GM23338 (cell line): Measurements from ENCODE around the gene MTMR8.

Experiments
- EZH2 ChIP-seq: fragments of 200-600 bp; sonication (generic); IDR thresholded peaks from one replicate; pipeline ENCODE4 v1.8.0; 2017; ENCODE audit warnings: antibody characterized with exemption, mild to moderate bottlenecking, low read depth; ENCODE audit not compliant: unreplicated experiment
- TF ChIP-seq, protein P1 (sequence below), 2 experiments: fragments of 200-600 bp in 1 of 2; sonication (generic) in 1 of 2; conservative IDR thresholded peaks; 2 replicates each; pipeline versions ENCODE4 v1.5.1 to v1.6.1; 2016 to 2017; ENCODE audit warnings: antibody characterized with exemption in 2 of 2, low read depth in 2 of 2, mild to moderate bottlenecking in 2 of 2, moderate library complexity in 1 of 2

DNA sequence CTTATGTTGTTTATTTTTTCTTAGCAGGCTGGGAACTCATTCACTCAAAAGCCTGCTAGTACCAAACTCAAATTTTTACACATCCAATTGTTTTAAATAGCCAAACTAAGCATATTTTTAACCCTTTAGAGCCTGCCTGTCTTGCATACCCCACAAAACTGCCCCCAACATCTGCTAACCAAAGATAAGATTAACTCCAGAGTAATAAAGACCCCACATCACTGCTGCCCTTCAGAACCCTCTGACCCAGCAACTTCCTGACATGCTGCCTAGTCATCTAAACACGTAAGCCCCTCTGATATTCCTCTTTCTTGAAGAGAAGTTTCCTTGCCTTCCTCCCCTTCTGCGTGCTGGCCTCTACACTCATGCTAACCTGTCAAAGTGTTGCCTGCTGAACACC lies 104.1 kb downstream of the MTMR8 start:
- TF ChIP-seq, protein P1, sequence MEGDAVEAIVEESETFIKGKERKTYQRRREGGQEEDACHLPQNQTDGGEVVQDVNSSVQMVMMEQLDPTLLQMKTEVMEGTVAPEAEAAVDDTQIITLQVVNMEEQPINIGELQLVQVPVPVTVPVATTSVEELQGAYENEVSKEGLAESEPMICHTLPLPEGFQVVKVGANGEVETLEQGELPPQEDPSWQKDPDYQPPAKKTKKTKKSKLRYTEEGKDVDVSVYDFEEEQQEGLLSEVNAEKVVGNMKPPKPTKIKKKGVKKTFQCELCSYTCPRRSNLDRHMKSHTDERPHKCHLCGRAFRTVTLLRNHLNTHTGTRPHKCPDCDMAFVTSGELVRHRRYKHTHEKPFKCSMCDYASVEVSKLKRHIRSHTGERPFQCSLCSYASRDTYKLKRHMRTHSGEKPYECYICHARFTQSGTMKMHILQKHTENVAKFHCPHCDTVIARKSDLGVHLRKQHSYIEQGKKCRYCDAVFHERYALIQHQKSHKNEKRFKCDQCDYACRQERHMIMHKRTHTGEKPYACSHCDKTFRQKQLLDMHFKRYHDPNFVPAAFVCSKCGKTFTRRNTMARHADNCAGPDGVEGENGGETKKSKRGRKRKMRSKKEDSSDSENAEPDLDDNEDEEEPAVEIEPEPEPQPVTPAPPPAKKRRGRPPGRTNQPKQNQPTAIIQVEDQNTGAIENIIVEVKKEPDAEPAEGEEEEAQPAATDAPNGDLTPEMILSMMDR (conservative IDR thresholded peaks at IDR 0.05; ENCODE audit: low read depth in 2 of 2): no peak
- no peak for TF ChIP-seq EZH2
